ES-I3 (cell line): ENCODE measurements around the gene CDKN2B-AS1.

ENCODE experiments used
- H3K36me3 ChIP-seq: 2 replicates; pipeline ENCODE4 v1.6.1; 2013; ENCODE audit warnings: mild to moderate bottlenecking, low read length, control low read depth, moderate library complexity; ENCODE audit not compliant: insufficient read depth
- H3K4me1 ChIP-seq: 2 replicates; pipeline ENCODE4 v1.6.1; 2013; ENCODE audit warnings: mild to moderate bottlenecking, control low read depth, low read length; ENCODE audit not compliant: insufficient read depth
- H3K9ac ChIP-seq: 2 replicates; pipeline ENCODE4 v1.6.1; 2013; ENCODE audit warnings: low read depth, mild to moderate bottlenecking, low read length, moderate library complexity
- H3K9me3 ChIP-seq: 2 replicates; pipeline ENCODE4 v1.6.1; 2013; ENCODE audit warnings: mild to moderate bottlenecking, low read length, moderate library complexity; ENCODE audit not compliant: control insufficient read depth, insufficient read depth

The CDKN2B-AS1 gene

DNA sequence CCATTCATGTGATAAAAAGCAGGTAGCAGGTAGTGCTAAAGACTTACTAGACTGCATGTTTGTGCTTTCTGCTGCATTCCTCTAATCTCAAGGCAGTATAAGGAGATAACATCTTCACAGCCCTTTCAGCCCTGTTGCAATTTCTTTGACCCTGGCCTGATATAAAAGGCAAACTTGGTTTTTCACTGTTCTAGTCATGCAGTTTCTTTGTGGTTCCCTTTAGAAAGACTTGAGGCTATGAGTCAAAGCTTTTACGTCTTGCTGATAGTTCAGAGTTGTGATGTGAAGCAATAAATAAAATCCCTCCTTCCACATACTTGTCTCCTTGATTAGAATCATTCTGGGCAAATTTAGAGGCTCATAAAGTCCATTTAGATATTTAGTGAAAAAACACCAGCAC, 103.1 kb downstream of the CDKN2B-AS1 start:
- Histone ChIP-seq H3K36me3 (no peaks in the 10 kb centered on the region), H3K9me3 (no peaks in the 10 kb centered on the region), H3K4me1 (peaks cover 20% of the 10 kb centered on the region), H3K9ac (no peak overlapping the region)

- Histone ChIP-seq H3K9me3 (no peaks in the 10 kb centered on the region), H3K4me1 (peaks cover 29% of the 10 kb centered on the region), H3K36me3 (no peaks in the 10 kb centered on the region), H3K9ac (no peak overlapping the region)
These were observed 104.2 kb downstream of the CDKN2B-AS1 start for GRCh38 chr9:22098643-22099332.

DNA sequence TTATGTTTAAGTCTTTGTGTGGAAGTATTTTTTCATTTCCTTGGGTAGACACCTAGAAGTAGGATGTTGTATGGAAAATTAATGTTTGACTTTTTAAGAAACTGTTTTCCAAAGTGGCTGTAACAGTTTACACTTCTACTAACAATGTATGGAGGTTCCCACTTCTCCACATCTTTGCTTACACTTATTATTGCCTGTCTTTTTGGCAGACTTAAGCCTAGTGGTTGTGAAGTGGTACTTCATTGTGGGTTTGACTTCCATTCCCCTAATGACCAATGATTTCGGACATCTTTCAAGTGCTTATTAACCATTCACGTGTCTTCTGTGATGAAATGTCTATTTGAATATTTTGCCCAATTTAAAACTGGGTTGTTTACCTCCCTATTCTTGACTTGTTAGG, 106.0 kb downstream of the CDKN2B-AS1 start:
- Histone ChIP-seq H3K36me3 (no peaks in the 10 kb centered on the region), H3K9ac (no peak overlapping the region), H3K9me3 (no peaks in the 10 kb centered on the region), H3K4me1 (peaks cover 39% of the 10 kb centered on the region)

- no peaks in the 10 kb centered on the region for H3K36me3 ChIP-seq
- no peak overlapping the region for H3K9ac ChIP-seq
- H3K9me3 ChIP-seq = no peaks in the 10 kb centered on the region
- H3K4me1 ChIP-seq = peaks cover 40% of the 10 kb centered on the region
These were observed 107.8 kb downstream of the CDKN2B-AS1 start for GRCh38 chr9:22102146-22103053.

DNA sequence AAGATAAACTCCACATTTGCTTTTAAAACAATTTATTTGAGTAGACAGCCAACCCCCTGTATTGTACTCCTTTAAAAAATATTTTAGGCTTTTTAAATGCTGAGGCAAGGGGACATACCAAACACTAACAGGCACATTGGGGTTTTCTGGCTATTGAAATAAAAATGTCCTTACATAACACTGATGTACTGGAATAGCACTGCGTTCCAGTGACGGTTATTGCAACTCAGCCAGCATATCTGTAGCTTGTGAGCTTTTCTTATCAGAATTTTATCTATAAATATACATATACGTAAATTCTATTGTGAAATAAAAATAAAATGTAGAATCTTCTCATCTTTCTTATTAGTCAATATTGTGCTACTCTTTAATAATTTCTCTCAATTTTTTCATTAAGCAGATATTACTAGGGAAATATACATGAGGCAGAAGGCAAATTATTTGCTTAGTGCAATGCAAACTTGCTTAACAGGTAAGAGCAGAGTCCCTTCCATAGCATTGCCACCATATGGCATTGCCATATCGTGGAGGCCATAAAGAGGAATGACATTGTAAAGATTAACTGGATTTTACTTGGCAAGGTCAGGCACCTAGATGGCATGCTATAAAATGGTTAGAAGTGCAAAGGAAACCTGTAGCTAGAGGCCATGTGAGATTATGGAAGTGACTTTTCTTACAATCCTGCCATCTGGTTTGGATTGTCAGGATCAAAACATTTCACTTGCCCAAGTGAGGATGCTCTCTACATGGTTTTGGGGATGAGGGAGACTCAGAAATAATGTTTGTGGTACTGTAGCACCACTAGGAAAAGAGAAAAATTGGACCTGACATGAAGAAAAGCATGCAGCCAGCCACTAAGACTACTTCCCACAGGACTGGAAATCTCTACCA, 109.3 kb downstream of the CDKN2B-AS1 start:
- Histone ChIP-seq H3K9ac (no peak overlapping the region), H3K4me1 (peaks cover 38% of the 10 kb centered on the region), H3K9me3 (no peaks in the 10 kb centered on the region), H3K36me3 (no peaks in the 10 kb centered on the region)

- Histone ChIP-seq H3K9me3 (no peaks in the 10 kb centered on the region), H3K36me3 (no peaks in the 10 kb centered on the region), H3K9ac (no peak overlapping the region), H3K4me1 (peaks cover 38% of the 10 kb centered on the region)
These were observed 110.6 kb downstream of the CDKN2B-AS1 start for GRCh38 chr9:22105005-22105722.

DNA sequence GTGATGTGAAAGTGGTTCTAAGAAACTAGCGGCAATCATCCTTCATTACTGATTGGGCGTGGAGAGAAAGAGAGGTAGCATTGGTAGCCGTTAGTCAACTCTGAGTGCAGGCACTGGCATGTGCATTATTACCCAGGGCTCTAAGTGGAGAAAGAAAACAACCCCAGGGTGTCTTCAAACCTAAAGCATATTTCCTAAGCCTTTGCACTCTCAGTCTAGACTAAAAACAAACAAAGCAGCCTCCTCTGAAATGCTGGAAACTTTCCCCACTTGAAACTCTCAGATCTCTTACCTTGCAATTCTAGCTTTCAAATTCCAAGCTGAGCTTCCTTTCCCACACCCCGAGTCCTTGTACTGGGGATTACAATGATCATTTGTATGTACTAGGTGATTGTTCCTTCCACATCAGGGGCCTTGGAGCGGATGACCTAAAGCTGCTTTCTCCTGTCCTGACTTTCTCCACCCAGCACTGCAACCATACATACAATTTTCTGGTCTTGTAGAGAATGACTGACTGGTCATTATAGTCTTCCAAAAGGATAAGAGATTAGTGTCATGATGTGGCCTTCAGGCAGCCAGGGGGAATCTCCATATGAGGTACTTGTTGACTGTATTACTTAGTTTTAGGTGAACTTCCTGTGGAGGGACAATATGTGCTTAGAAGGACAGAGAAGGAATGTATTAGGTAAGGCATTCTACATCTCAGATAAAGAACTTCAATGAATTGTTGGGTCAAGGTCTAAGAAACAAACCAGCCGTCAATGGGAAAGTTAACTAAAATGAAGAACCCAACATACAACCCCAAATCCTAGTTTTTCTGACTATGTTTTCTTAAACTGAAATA, 112.8 kb downstream of the CDKN2B-AS1 start:
- H3K9me3 ChIP-seq = no peaks in the 10 kb centered on the region
- no peak overlapping the region for H3K9ac ChIP-seq
- H3K36me3 ChIP-seq = no peaks in the 10 kb centered on the region
- H3K4me1 ChIP-seq = peaks cover 33% of the 10 kb centered on the region

- H3K9me3 ChIP-seq = no peaks in the 10 kb centered on the region
- H3K9ac ChIP-seq = no peak overlapping the region
- no peaks in the 10 kb centered on the region for H3K36me3 ChIP-seq
- H3K4me1 ChIP-seq = peaks cover 22% of the 10 kb centered on the region
These were observed 114.2 kb downstream of the CDKN2B-AS1 start for GRCh38 chr9:22108581-22109370.

DNA sequence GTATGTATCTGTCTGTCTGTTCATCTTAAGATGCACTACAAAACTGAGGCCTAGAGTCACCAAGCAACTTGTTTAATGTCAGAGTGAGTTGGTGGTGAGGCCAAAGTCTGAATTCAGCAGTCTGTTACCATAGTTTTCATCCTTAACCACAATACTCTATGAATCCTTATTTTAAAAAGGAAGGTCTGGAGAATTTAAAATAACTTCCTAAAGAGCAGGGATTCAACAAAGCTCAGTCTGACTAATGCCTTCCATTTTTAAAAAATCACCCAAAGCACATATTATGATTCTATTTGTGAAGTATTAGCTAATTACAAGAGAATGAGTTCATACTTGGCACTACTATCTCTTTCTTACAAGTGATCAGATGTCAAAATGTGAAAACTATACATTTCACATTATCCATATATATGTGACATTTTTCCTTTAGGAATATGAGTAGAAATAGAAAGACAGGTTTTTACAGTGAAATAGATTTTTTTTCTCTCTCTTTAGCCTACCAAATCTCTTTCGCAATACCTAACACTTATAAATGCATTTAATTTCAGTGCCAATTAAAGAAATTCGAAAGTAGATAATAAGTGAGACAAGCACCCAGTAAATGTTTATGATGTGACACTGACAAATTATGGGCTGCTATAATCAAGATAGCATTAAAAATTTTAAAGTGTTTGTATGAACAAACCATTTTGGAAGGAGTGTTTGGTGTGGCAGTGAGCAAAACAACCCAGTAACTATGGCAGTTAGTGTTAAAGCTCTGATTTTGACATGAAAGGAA, 116.8 kb downstream of the CDKN2B-AS1 start:
- H3K4me1 ChIP-seq = peaks cover 11% of the 10 kb centered on the region; the same call in 1 of the 2 replicates
- no peaks in the 10 kb centered on the region for H3K36me3 ChIP-seq
- H3K9me3 ChIP-seq = no peaks in the 10 kb centered on the region
- H3K9ac ChIP-seq = no peak overlapping the region

- H3K36me3 ChIP-seq = no peaks in the 10 kb centered on the region
- no peak overlapping the region for H3K9ac ChIP-seq
- no peaks in the 10 kb centered on the region for H3K9me3 ChIP-seq
- H3K4me1 ChIP-seq = peaks cover 15% of the 10 kb centered on the region; the same call in 1 of the 2 replicates
These were observed 117.3 kb downstream of the CDKN2B-AS1 start for GRCh38 chr9:22111954-22112247.

- Histone ChIP-seq H3K9ac (no peak overlapping the region), H3K36me3 (no peaks in the 10 kb centered on the region)
These were observed 118.6 kb downstream of the CDKN2B-AS1 start for GRCh38 chr9:22112870-22113821.

More at GRCh38 chr9:22112870-22113821, 118.6 kb downstream of the CDKN2B-AS1 start:
- Histone ChIP-seq H3K4me1 (peaks cover 20% of the 10 kb centered on the region), H3K9me3 (no peaks in the 10 kb centered on the region)
